SK-N-MC (cell line): ENCODE measurements around the gene LOC101059915.

Experiments
- EZH2 ChIP-seq: fragments of 200-600 bp; sonication (generic); IDR thresholded peaks from one replicate; pipeline ENCODE4 v1.6.1; 2017; ENCODE audit warnings: antibody characterized with exemption
- POLR2AphosphoS5 ChIP-seq: IDR thresholded peaks from 2 replicates; pipeline ENCODE4 v1.6.1; 2012; ENCODE audit warnings: mild to moderate bottlenecking, low read depth, low read length, borderline replicate concordance

- TF ChIP-seq EZH2 (no peak), POLR2AphosphoS5 (no peak)
These were observed 7.4 kb upstream of the LOC101059915 start for GRCh38 chrX:71659959-71660358.
